IPS-18c (cell line): ENCODE results near the gene GLIS1.

Source experiments
- H3K4me3 ChIP-seq: 2 replicates; pipeline ENCODE4 v1.7.0; 2013; ENCODE audit warnings: low read depth, mild to moderate bottlenecking, low read length, moderate library complexity; ENCODE audit not compliant: insufficient read depth
- H3K9me3 ChIP-seq: one replicate; pipeline ENCODE4 v1.6.1; 2013; ENCODE audit warnings: mild to moderate bottlenecking, low read length, moderate library complexity; ENCODE audit not compliant: control insufficient read depth, insufficient read depth

GLIS1 gene

DNA sequence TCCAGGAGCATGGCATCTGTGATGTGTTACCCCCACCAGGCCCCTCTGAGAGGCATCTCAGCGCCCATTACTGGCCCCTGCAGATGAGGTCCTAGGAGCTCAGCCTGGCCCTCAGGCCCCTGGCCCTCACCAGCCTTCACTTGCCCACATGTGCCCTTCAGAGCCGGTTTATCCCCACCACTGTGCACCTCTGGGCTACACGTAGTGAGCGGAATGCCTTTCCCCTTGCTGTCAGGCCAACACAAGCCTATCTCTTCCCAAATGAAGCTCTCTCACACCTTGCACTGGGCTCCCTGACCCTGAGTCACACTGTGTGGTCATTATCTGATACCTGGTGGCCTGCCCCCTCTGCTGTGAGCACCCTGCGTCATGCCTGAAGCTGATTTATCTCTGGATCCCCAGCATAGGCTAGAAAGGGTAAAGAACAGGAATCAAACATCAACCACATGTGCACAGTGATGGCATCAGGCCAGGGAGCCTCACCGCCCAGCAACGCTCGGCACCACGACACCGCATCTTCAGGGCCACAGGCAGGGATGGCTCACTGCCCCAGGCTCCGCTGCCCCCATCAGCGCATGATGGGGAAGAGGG is 49.1 kb downstream of the GLIS1 start:
- H3K9me3 ChIP-seq, result no peaks in the 10 kb centered on the region
- H3K4me3 ChIP-seq, result no peak overlapping the region

DNA sequence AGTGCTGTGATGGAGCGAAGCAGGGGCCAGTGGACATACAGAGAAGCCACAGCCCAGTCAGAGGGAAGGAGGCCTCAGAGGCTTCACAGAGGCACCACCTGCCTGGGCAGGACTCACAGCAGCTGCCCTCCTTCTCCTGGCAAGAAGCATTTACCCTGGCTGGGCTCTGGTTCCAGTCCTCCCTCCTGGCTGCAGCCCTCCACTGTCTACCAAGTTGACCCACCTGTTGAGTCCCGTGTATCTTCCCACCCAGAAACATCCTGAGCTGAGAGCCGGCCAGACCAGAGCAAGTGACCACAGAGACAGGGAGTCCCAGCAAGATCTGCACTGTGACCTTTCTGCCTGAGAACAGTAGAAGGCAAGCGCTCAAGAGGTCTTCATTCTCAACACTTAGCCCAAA is 49.7 kb downstream of the GLIS1 start:
- Histone ChIP-seq H3K9me3 (no peaks in the 10 kb centered on the region), H3K4me3 (no peak overlapping the region)

DNA sequence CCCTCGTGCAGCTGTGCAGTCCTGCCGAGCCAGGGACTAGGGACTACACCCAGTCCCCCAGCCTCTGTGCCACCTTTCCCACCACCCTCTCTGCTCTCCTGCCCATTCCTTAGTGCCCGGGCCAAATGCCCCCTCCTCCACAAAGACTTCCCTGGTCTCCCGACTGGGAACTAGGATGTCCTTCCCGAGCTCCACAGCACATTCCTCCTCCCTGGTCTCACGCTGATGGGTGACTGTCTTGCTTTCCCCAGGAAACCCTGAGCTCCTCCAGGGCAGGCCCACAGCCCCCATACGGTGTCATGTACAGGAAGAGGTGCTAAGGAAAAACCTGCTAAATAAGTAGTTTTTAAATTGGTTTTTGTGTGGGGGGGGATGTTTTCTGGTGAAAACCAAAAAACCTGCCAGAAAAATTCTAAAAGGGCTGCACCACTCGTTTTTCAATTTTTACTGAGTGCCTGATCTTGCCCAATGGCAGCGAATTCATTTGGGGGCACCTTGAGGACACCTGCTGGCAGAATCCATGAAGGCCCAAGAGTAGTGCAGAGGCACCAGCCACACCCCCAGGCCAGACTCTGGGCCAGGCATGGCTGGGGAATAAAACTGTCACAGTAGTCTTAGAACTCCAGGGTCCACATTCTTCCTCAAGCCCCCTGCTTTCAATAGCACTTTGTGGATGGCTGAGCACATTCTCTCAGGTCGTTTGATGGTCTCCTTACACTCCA is 50.4 kb downstream of the GLIS1 start:
- no peak overlapping the region for H3K4me3 ChIP-seq
- H3K9me3 ChIP-seq, result no peaks in the 10 kb centered on the region

DNA sequence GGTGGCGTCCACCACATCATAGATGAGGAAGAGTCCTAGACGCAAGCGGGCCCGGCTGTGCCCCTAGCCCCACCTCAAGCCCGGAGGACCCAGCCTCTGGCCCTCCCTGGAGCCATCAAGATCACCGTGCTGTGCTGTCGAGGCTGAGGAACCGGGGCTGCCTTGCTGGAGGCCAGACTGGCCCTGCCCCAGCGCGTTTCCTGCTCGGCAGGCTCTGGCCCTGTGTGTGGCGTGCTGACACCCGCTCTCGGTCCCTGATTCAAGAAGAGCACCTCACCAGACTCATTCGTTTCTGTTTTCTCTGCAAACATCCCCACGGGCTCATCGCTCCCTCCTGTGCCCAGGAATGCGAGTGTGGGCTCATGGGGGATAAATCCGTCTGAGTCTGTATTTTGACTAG is 51.1 kb downstream of the GLIS1 start:
- no peaks in the 10 kb centered on the region for H3K9me3 ChIP-seq
- no peak overlapping the region for H3K4me3 ChIP-seq

DNA sequence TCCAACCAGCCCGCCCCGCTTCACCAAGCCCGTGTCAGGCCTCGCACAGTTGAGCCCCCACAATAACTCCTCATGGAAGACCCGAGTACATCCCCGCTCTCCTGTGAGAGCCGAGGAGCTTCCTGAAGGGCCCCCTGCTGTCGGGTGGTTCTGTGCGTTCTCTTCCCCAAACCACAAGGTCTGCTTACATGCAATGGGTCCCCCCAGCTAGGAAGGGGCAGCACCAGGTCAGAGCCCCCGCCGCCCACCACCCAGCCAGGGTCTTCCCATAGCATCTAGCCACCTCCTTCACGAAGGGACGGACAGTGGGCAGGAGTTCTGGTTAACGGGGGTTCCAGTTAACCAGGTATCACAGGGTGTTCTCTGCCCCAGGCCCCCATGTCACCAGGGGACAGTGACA is 51.5 kb downstream of the GLIS1 start:
- Histone ChIP-seq H3K9me3 (no peaks in the 10 kb centered on the region), H3K4me3 (no peak overlapping the region)

DNA sequence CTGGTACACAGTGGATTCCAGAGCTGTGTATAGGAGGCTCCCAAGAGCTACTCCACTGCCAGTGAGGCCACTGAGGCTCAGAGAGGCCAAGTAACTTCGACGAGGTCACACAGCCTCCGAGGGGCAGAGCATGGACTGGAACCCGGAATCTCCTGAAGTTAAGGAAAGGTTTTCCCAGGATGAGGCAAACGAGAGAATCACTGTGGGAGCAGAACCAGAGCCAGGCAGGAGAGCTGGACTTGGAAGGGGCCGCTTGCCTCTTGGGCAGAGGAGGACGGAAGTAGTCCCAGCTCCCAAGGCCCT is 52.0 kb downstream of the GLIS1 start:
- Histone ChIP-seq H3K4me3 (no peak overlapping the region), H3K9me3 (no peaks in the 10 kb centered on the region)

DNA sequence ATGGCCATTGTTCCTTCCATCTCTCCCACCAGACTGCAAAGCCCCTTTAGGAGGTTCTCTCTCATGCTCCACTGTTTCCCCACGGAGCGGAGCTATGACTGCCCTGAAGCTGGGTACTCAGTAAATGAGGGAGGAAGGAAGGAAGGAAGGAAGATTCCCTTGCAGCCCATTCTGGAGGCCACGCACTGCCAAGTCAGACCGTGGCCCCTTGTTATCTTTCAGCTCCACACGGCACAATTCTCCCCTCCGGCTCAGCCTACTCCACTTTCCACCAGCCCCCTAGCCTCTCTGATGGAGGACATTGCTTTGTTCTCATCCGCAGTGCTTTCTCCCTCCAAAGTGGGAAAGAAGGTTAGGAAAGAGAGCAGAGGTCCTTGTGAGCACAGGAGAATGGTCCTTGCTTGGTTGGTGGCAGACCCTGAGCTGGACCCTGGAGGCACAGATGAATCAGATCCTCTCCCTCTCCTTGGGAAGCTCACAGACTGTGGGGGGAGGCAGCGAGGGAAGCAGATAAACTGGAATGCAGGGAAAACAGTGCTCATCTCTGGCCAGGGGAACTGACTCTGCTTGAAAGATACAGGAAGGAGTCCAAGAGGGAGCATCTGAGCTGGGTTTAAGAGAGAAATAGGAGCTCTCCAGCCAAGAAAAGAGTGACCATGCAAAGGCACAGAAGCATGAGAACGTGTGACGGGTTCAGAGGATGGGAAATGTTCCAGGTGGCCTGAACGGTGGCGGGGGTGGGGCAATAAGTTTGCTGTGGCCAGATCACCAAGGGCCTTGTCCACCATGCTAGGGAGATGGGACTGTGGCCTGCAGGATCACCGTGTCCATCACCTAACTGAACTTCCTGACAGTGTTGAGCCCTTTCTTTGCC is 52.6 kb downstream of the GLIS1 start:
- Histone ChIP-seq H3K9me3 (no peaks in the 10 kb centered on the region), H3K4me3 (no peak overlapping the region)

DNA sequence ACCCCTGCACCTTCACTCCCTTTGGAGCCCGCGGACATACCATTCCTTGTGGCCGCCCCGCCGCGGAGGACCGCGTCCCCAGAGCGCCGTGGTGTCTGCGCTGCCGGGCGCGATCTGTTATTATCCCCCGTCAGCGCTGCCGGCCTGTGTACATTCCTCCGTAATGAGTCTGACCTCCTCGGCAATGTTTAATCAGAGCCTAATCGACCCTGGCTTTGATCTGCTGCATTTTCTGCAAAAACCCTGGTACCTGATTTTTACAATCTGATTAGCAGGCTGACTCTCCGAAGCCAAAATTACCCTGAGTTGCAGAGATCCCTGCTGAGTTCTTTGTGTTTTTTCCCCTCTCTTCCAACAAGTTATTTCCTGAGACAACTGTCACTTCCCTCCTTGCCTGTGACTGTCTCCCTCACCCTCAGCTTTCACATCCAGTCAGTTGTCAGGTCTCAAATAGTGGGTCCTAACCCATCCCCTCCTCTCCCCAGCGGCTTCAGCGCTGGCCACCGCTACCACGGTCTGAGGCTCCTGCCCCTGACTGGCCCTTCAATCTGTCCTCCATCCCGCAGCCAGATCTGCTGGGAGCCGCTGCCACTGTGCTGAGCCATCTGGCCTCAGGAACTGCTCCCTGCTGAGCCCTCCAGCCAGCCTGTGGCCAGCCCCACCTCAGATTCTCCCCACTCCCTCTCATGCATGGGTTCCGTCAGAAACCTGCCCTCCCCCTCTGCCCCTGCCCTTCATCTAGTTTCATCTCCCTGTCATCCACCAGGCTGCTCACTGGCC is 53.5 kb downstream of the GLIS1 start:
- Histone ChIP-seq H3K9me3 (no peaks in the 10 kb centered on the region), H3K4me3 (no peak overlapping the region)

DNA sequence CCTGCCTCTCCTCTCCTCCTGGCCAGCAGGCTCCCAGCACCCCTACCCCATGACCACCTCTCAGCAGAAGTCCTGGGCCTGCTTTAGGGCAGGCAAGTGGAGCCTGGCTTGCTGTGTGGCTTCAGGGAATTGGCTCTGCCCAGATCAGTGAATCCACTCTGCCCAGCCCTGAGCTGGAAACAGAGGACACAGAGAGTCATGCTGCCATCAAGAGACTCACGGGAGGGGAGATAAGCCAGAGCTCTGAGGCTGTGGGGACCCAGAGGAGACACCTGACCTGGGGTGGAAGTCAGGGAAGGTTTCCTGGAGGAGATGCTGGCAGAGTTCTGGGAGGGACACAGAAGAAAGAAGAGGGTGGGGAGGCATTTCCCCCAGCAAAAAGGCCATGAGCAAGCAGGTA is 54.2 kb downstream of the GLIS1 start:
- no peak overlapping the region for H3K4me3 ChIP-seq
- H3K9me3 ChIP-seq, result no peaks in the 10 kb centered on the region

DNA sequence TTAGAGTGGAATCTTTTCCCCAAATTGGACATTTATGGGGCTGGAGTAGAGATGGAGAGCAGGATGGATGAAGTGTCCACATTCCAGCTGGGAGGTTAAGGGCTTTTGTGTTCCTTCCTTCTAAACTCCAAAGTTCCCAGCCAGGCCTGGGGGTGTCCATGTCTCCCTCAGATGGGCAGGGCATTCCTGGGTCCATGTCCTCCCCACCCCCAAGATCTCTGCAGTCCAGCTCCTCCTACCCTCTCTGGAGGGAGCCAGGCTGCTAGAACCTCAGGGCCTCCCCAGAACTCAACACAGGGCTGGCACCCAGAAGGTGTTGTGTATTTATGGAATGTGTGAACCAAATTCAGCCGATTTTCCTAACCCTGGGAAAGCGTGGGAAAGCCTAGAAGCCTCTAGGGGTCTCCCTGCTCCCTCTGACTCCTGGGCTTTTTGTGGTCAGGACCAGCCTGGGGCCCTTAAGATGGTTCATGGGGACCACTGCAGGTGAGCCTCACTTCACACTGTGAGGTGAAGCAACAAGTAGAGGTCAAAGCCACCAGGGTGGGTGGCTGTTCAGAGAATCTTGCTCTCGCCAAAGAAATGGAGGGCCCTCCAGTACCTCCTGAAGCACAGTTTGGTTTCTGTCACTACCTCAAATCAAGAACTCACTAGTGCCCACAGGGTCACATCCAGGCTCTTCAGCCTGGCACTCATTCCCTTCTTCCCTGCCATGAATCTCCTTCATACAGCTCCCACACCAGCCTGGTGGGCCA is 54.8 kb downstream of the GLIS1 start:
- H3K4me3 ChIP-seq, result no peak overlapping the region
- H3K9me3 ChIP-seq, result no peaks in the 10 kb centered on the region

DNA sequence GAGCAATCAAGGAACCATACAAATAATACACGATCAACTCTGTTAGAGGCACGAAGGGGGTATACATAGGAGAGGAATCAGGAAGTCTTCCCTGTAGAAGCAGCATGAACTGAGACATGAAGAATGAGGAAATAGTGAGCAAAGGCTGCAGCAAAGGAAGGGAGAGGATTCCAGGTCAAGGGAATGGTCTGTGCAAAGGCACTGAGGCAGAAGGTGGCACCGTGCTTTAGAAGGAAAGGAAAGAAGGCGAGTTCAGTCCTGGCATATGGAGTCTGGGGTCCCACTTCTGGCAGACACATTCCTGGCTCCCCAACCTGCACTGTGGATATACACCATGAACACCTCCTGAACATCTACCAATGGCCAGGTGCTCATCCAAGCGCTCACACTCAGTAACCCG is 56.1 kb downstream of the GLIS1 start:
- no peak overlapping the region for H3K4me3 ChIP-seq
- H3K9me3 ChIP-seq, result no peaks in the 10 kb centered on the region

DNA sequence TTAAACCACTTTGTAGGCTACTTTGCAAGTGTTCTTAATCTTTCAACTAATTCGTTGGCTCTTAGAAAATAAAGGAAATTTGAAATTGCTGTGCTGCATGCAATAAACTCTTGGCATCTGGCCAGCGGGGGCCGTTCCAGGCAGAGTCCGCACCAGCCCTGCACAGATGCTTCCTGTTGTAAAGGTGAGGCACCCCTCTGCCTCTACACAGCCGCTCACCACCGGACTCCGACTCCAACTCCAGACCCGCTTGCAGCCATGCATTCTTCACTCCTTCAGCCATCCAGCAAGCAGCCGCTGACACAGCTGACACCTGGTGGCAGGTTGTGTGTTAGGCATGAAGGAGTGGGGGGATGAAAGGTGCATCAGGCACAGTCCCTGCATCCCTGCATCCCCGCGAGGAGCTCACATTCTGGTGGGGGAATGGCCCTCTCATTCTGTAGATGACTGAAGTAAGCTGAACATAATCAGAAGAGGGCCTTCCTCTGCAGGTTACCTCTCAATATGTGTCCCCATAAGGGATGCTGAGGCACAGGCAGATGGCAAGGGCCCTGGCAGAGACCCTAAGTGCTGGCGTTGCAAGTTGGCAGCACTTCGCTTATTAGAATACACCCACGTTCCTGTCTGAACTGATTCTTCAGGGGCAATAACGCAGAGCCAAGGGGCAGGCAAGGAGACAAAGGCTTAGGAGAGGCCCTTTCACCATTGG is 56.8 kb downstream of the GLIS1 start:
- H3K4me3 ChIP-seq, result no peak overlapping the region

DNA sequence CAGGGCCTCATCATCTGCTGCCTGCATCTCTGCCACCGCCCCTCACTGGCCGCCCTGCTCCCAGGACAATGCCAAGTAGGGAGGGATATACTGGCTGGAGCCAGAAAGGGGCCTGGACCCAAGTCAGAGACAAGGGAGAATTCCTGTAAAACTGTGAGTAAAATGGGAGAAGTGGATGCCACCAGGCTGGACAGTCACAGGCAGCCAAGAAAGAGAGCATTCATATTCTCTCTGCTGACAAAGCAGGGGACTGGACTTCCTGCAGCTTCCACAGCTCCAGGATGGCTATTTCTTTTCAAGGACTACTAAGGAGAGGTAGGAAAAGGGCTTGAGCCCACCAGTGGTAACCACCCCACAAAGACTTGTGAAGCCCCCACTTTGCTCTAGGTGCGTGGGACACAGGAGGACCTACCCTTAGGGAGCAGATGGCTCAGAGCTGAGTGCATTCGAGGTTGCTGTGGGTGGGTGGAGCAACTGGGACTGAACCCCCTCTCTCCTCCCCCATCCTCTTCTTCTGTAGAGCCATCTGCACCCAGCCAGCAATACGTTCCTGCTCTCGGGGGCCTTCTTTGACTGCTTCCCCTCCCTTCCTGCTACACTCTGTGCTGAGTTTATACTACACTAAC is 57.5 kb downstream of the GLIS1 start:
- H3K9me3 ChIP-seq, result no peaks in the 10 kb centered on the region
- no peak overlapping the region for H3K4me3 ChIP-seq

More for the DNA sequence above, 56.8 kb downstream of the GLIS1 start:
- H3K9me3 ChIP-seq, result no peaks in the 10 kb centered on the region

DNA sequence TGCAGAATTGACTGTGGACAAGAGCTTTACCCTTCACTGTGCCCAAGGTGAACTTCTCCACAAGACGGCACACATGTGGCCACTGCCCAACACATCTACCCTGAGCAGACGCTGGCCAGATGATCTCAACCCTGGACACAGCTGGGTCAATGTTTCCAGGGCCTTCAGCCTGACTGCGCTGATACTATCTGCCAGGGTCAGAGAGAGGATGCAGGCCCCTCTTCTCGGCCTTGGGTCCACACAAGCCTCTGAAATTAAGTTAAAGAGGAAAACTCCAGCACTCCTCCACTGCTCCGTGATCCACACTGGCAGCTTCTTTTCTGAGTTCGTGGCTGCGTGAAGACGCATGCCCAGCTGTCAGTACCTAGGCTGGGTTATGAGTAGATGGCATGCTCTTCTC is 58.1 kb downstream of the GLIS1 start:
- H3K4me3 ChIP-seq, result no peak overlapping the region
- no peaks in the 10 kb centered on the region for H3K9me3 ChIP-seq

DNA sequence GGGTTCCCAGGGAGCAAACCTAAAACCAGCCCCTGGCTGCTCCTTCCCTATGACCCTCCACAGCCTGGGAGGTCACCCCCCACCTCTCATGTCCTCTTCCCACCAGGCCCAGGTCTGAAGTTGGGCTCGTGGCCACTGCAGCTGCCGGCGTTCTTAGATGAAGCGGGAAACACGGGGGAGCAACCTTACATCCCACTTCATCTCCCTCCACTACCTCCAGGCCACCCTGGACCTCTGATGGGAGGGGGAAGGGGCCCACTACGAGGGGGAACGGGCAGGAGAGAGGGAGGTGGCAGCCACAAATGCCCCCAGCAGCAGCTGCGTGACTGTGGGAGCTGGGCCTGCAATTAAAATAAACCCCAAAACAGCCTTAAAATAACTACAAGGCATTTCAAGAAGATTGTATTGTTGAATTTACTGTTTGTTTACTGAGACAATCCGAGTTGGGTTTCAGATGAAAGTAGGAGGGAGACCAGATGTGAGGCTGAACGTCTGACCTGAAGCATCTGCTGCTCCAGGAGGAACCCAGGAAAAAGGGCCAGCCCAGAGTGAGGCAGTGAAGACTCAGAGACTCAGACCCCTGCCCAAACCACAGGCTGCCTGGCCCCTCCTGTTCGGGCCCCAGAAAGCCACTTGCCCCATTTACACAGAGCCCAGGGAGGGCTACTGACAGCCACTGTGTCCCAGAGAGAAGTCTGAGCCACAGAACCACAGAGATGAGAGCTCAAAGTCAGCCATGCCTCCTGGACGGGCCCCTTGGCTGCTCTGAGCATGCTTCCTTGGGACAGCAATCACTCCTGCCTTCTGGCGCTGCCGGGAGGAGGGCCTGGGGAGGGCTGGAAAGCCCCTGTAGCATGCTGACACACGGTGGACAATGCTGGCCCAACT is 59.8 kb downstream of the GLIS1 start:
- H3K9me3 ChIP-seq, result no peaks in the 10 kb centered on the region
- no peak overlapping the region for H3K4me3 ChIP-seq
